Heart left ventricle (tissue), 13 donors: ENCODE results near the gene SLX9.

ENCODE experiments used
- CTCF ChIP-seq, 12 donors: fragments of 200-600 bp; sonication (generic) in 4 of 12; IDR thresholded peaks; one replicate each; pipeline versions ENCODE4 v1.5.0 to v1.8.0; 2018 to 2022; ENCODE audit warnings: antibody characterized with exemption in 12 of 12, mild to moderate bottlenecking in 5 of 12
- POLR2A ChIP-seq, 2 donors: fragments of 450-650 bp; IDR thresholded peaks; one replicate each; pipeline ENCODE4 v1.6.1; 2017; ENCODE audit warnings: antibody characterized with exemption in 2 of 2, mild to moderate bottlenecking in 2 of 2, moderate library complexity in 2 of 2
- donor health status: ischemic (EF 13 %, LVEDD 7.1; RV severe dilation, severe dysfunction).
- donor health status: DM: no; HTN: yes; CAD: no.
- donor health status: DM: no; HTN: no; CAD: no.
- donor health status: ischemic (EF 25% LVEDD 6.9; RV normal size, moderate dysfunction).
- donor health status: ischemic (EF 25% LVEDD 5.7; RV mildly dilated, moderate dysfunction).
- donor health status: ischemic (EF 35%, LVEDD 5.7; RV mildly dilated, moderate dysfunction).
- donor health status: nonischemic (EF 11% LVEDD 7.7; RV severe dilation, severe dysfunction).
- donor health status: DM: yes; HTN: yes; CAD: no.
- donor health status: PGD.
- donor health status: ischemic (EF 29% LVEDD 5.4; RV normal size, mild dysfunction).
- donor health status: nonischemic (EF 23%, LVEDD 6.1; RV moderate dilation, normal function).

- no peak for TF ChIP-seq CTCF (IDR thresholded peaks at IDR 0.05)
- TF ChIP-seq POLR2A (IDR thresholded peaks at IDR 0.05): no peak
These were observed 15.0 kb upstream of the SLX9 start for GRCh38 chr21:44924606-44925377.
